GM12878 (cell line): Measurements from ENCODE around the gene GPHB5. TPM values are rescaled to one million over a fixed set of nuclear protein-coding genes. Genes with fewer than 3 reads are reported as not detected.

ENCODE experiments used
- ATAC-seq: fragments of 200-7000 bp; cut with Tn5 transposase; 3 replicates; pipeline ENCODE4 v1.9.1; 2020; ENCODE audit warnings: mild to moderate bottlenecking, moderate library complexity
- BruUV-seq: library from RNA; stranded (reverse); fragments of 400-500 nt; replicated peaks from 2 replicates; lab custom pipeline; 2021; lab: Mats Ljungman, UMichigan
- CTCF ChIA-PET: fragments of 300-600 bp; sonication (Branson Sonifier 250); formaldehyde crosslinking; extraction: SDS; loops from one replicate; lab custom pipeline; 2021; ENCODE audit warnings: inconsistent platforms; lab: Yijun Ruan, JAX
- POLR2A ChIA-PET: fragments of 350-600 bp; formaldehyde crosslinking; extraction: SDS; loops from one replicate; lab custom pipeline; 2021; ENCODE audit warnings: inconsistent platforms; lab: Charles Lee
- RAD21 ChIA-PET: fragments of 300-600 bp; sonication (Branson Sonifier 250); formaldehyde crosslinking; loops from one replicate; lab custom pipeline; 2023; ENCODE audit warnings: antibody characterized with exemption; ENCODE audit not compliant: unreplicated experiment; lab: Charles Lee
- SMC1A ChIA-PET: fragments of 300-600 bp; sonication (Branson Sonifier 250); formaldehyde crosslinking; loops from one replicate; lab custom pipeline; 2023; ENCODE audit not compliant: unreplicated experiment, uncharacterized antibody; lab: Charles Lee
- DNase-seq: peaks from one replicate; pipeline ENCODE4 v3.0.0-alpha.2; 2011; ENCODE audit warnings: low read depth, low spot score
- FAIRE-seq: peaks from 3 replicates; lab custom pipeline; 2011; peaks lifted over from hg19 to GRCh38; lab: Jason Lieb, UNC
- H2AFZ ChIP-seq: 2 replicates; pipeline ENCODE4 v1.6.0; 2011; ENCODE audit warnings: low read depth, low read length, control low read depth; ENCODE audit not compliant: control insufficient read depth
- H3K27ac ChIP-seq: 2 replicates; pipeline ENCODE4 v1.5.1; 2011; ENCODE audit warnings: control low read depth; ENCODE audit not compliant: control insufficient read depth, insufficient read depth
- H3K27me3 ChIP-seq, 2 experiments: replicated peaks in 1 of 2; 2 replicates each; pipeline versions ENCODE4 v1.6.0 to v1.6.1; 2011; ENCODE audit warnings: low read length in 1 of 2; ENCODE audit not compliant: control insufficient read depth in 2 of 2, insufficient read depth in 2 of 2
- H3K36me3 ChIP-seq, 2 experiments: 2 replicates each; pipeline ENCODE4 v1.5.1; 2011; ENCODE audit warnings: low read length in 1 of 2; ENCODE audit not compliant: control insufficient read depth in 2 of 2, insufficient read depth in 2 of 2
- H3K4me1 ChIP-seq: 2 replicates; pipeline ENCODE4 v1.6.1; 2011; ENCODE audit warnings: mild to moderate bottlenecking, low read length, moderate library complexity, mixed read lengths; ENCODE audit not compliant: control insufficient read depth, insufficient read depth
- H3K4me2 ChIP-seq: 2 replicates; pipeline ENCODE4 v1.6.0; 2011; ENCODE audit warnings: control low read depth; ENCODE audit not compliant: control insufficient read depth, insufficient read depth
- H3K4me3 ChIP-seq: fragments of 200-600 bp; sonication (generic); 2 replicates; pipeline ENCODE4 v1.5.1; 2016
- H3K79me2 ChIP-seq: 2 replicates; pipeline ENCODE4 v1.6.0; 2011; ENCODE audit warnings: low read length; ENCODE audit not compliant: control insufficient read depth, insufficient read depth
- H3K9ac ChIP-seq: 2 replicates; pipeline ENCODE4 v1.8.0; 2011; ENCODE audit warnings: low read length, control low read depth, mixed read lengths; ENCODE audit not compliant: control insufficient read depth, insufficient read depth
- H3K9me3 ChIP-seq: replicated peaks from 3 replicates; pipeline ENCODE4 v1.5.1; 2011; ENCODE audit warnings: mild to moderate bottlenecking, low read length; ENCODE audit not compliant: control insufficient read depth, insufficient read depth
- H4K20me1 ChIP-seq: 2 replicates; pipeline ENCODE4 v1.6.0; 2011; ENCODE audit not compliant: control insufficient read depth, insufficient read depth
- BRCA1 ChIP-seq: IDR thresholded peaks from 2 replicates; pipeline ENCODE4 v1.6.1; 2011; ENCODE audit warnings: low read depth, low read length, improper control_type of control experiment
- IKZF1 ChIP-seq: fragments of 450-650 bp; conservative IDR thresholded peaks from 2 replicates; pipeline ENCODE4 v1.6.1; 2017; ENCODE audit warnings: antibody characterized with exemption, mild to moderate bottlenecking
- IKZF2 ChIP-seq, 2 experiments: fragments of 450-650 bp; IDR thresholded peaks; 2 replicates each; pipeline ENCODE4 v1.6.1; 2017; ENCODE audit warnings: mild to moderate bottlenecking in 2 of 2, moderate library complexity in 2 of 2
- NFIC ChIP-seq: IDR thresholded peaks from 2 replicates; pipeline ENCODE4 v1.6.1; 2012; ENCODE audit warnings: low read depth, mild to moderate bottlenecking, inconsistent platforms, low read length, moderate library complexity
- NR2C2 ChIP-seq: IDR thresholded peaks from 2 replicates; pipeline ENCODE4 v1.6.1; 2011; ENCODE audit warnings: borderline replicate concordance, low read depth; ENCODE audit not compliant: control insufficient read depth, insufficient read length
- RB1 ChIP-seq: fragments of 450-650 bp; formaldehyde crosslinking; IDR thresholded peaks from 2 replicates; pipeline ENCODE4 v1.6.1; 2017; ENCODE audit warnings: mild to moderate bottlenecking, borderline replicate concordance
- RUNX3 ChIP-seq: IDR thresholded peaks from 2 replicates; pipeline ENCODE4 v1.6.1; 2012; ENCODE audit warnings: low read length, inconsistent platforms
- SMC3 ChIP-seq: IDR thresholded peaks from 2 replicates; pipeline ENCODE4 v1.6.1; 2011; ENCODE audit warnings: low read length, improper control_type of control experiment, borderline replicate concordance
- SUZ12 ChIP-seq: fragments of 200-600 bp; sonication (generic); IDR thresholded peaks from one replicate; pipeline ENCODE4 v1.6.1; 2018; ENCODE audit warnings: antibody characterized with exemption, mild to moderate bottlenecking; ENCODE audit not compliant: unreplicated experiment
- ZNF622 ChIP-seq: fragments of 450-650 bp; IDR thresholded peaks from 2 replicates; pipeline ENCODE4 v1.6.1; 2017; ENCODE audit warnings: mild to moderate bottlenecking, inconsistent platforms
- WGBS: methylation state at CpG from one replicate; pipeline ENCODE4 v1.1.6; 2016; ENCODE audit warnings: low lambda C conversion rate; ENCODE audit not compliant: insufficient replicate concordance, insufficient coverage; ENCODE audit errors: missing lambda C conversion rate; 5-methylcytosine and 5-hydroxymethylcytosine counted together
- in situ Hi-C: fragments of 300-500 bp; cut with MboI; formaldehyde crosslinking; loops from 9 replicates; pipeline ENCODE4 v1.14.3; 2018; ENCODE audit warnings: mixed read lengths
- intact Hi-C: fragments of 100-400 bp; cut with micrococcal nuclease; formaldehyde crosslinking; loops from one replicate; pipeline ENCODE4 v1.14.2; 2022; ENCODE audit not compliant: unreplicated experiment
- polyA plus RNA-seq, 11 experiments: library from polyadenylated mRNA; depleted of rRNA in 4 of 11; unstranded in 6 of 11; stranded (reverse) in 5 of 11; fragments of >200 nt; fragmentation: Nextera tagmentation in 4 of 11; fragmentation: Illumina TruSeq in 1 of 11; extraction: Ambion mirVana in 4 of 11; extraction: Trizol in 1 of 11; gene quantifications; 1 replicate in 1 of 11; 2 replicates in 10 of 11; pipeline versions ENCODE4 v1.2.1 to v1.2.3, GENCODE V29; 2011 to 2016; ENCODE audit warnings: inconsistent platforms in 2 of 11, missing spikeins in 2 of 11, low read depth in 1 of 11
- total RNA-seq, 4 experiments: library from RNA; depleted of rRNA in 3 of 4; stranded (reverse); fragments of >200 nt in 3 of 4; fragmentation: Illumina TruSeq in 1 of 4; extraction: Trizol in 1 of 4; gene quantifications; 2 replicates each; pipeline versions ENCODE4 v1.2.1 to v1.2.3, GENCODE V29; 2013 to 2021
- TF ChIP-seq, protein P1 (sequence below): fragments of 450-650 bp; formaldehyde crosslinking; IDR thresholded peaks from 2 replicates; pipeline ENCODE4 v1.5.0; 2022; ENCODE audit warnings: mild to moderate bottlenecking, missing genetic modification characterization
- TF ChIP-seq, protein P2 (sequence below): IDR thresholded peaks from 2 replicates; pipeline ENCODE4 v1.6.1; 2011; ENCODE audit warnings: mild to moderate bottlenecking, low read depth, low read length, moderate library complexity; ENCODE audit not compliant: insufficient replicate concordance
- TF ChIP-seq, protein P3 (sequence below): fragments of 450-650 bp; IDR thresholded peaks from 2 replicates; pipeline ENCODE4 v1.6.1; 2016; ENCODE audit warnings: mild to moderate bottlenecking

GPHB5 gene
- total and polyA plus RNA-seq, 10 of the 15 experiments (the other 5 are each of a cell fraction or from before 2014, with no cell fraction given), result not detected

DNA sequence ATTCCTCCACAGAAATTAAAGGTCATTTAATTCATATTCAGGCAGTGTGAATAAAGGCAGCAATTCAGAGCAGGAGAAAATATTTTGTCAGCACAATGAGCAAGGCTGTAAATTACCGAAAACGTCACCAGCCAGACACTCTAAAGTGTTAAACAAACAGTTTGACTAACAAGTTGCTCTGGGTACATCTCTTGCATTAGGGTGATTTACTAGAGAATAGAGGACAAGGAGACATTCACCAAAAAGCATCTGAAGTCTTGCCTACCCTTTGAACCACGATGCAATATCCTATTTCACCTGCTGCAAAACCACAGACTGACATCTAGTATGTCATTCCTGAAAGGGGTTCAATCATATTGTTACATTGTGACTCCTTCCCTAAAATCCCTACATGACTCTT lies 27.1 kb upstream of the GPHB5 start (continued):
- TF ChIP-seq, protein P1, sequence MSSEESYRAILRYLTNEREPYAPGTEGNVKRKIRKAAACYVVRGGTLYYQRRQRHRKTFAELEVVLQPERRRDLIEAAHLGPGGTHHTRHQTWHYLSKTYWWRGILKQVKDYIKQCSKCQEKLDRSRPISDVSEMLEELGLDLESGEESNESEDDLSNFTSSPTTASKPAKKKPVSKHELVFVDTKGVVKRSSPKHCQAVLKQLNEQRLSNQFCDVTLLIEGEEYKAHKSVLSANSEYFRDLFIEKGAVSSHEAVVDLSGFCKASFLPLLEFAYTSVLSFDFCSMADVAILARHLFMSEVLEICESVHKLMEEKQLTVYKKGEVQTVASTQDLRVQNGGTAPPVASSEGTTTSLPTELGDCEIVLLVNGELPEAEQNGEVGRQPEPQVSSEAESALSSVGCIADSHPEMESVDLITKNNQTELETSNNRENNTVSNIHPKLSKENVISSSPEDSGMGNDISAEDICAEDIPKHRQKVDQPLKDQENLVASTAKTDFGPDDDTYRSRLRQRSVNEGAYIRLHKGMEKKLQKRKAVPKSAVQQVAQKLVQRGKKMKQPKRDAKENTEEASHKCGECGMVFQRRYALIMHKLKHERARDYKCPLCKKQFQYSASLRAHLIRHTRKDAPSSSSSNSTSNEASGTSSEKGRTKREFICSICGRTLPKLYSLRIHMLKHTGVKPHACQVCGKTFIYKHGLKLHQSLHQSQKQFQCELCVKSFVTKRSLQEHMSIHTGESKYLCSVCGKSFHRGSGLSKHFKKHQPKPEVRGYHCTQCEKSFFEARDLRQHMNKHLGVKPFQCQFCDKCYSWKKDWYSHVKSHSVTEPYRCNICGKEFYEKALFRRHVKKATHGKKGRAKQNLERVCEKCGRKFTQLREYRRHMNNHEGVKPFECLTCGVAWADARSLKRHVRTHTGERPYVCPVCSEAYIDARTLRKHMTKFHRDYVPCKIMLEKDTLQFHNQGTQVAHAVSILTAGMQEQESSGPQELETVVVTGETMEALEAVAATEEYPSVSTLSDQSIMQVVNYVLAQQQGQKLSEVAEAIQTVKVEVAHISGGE (CRISPR knock-in tag), result no peak
- no peak for TF ChIP-seq IKZF2 (IDR thresholded peaks at IDR 0.05)
- no peak for TF ChIP-seq BRCA1
- TF ChIP-seq RB1, result no peak
- TF ChIP-seq SMC3, result no peak
- no peak for TF ChIP-seq IKZF1
- TF ChIP-seq NR2C2, result no peak
- TF ChIP-seq, all 136 proteins: peak for 0

DNA sequence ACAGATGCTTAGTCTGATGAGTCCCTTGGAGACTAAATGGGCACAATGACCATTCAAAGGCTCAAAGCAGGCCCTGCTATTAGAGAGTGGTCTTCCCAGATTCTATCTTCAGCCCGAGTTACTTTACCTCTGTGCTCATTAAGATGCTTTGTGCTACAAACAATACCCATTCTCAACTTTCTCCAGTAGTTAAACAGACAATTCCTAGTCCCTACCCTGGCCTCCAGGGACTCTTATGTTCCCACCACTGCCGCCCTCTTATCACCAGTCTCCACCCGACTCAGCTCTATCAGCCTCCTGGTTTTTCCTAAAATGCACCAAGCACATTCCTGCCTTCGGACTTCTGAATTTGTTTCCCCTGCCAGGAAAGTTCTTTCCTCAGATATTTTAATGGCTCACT lies 25.6 kb upstream of the GPHB5 start:
- intact Hi-C loops (no loop called here), in situ Hi-C loops (no loop called here)
- Histone ChIP-seq H2AFZ (no peak overlapping the region), H3K79me2 (no peaks in the 10 kb centered on the region), H3K4me3 (no peak overlapping the region), H3K36me3 (no peaks in the 10 kb centered on the region), H3K4me1 (no peaks in the 10 kb centered on the region), H3K9ac (no peak overlapping the region), H3K27me3 (no peaks in the 10 kb centered on the region), H3K9me3 (no peaks in the 10 kb centered on the region), H3K4me2 (no peak overlapping the region), H4K20me1 (no peaks in the 10 kb centered on the region), H3K27ac (no peak overlapping the region)
- FAIRE-seq (no peak), DNase-seq (no peak), ATAC-seq (no peak)
- RAD21 ChIA-PET, result no interaction called here
- SMC1A ChIA-PET, result no interaction called here
- POLR2A ChIA-PET, result interaction anchor here (1.1 kb wide), 1 partner anchor 208 kb away, joined by 3 read pairs; no protein-coding TSS in a partner anchor
- CTCF ChIA-PET, result no interaction called here
- no TSS peak for BruUV-seq
- WGBS, result 60% methylated on average over 4 of the region's 4 CpGs
- TF ChIP-seq, protein P1 (CRISPR knock-in tag), result no peak
- TF ChIP-seq ZNF622, result no peak
- TF ChIP-seq, protein P2, sequence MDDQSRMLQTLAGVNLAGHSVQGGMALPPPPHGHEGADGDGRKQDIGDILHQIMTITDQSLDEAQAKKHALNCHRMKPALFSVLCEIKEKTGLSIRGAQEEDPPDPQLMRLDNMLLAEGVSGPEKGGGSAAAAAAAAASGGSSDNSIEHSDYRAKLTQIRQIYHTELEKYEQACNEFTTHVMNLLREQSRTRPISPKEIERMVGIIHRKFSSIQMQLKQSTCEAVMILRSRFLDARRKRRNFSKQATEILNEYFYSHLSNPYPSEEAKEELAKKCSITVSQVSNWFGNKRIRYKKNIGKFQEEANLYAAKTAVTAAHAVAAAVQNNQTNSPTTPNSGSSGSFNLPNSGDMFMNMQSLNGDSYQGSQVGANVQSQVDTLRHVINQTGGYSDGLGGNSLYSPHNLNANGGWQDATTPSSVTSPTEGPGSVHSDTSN, result no peak
- TF ChIP-seq SUZ12, result no peak
- no peak for TF ChIP-seq RUNX3
- TF ChIP-seq NFIC, result no peak
- TF ChIP-seq, protein P3, sequence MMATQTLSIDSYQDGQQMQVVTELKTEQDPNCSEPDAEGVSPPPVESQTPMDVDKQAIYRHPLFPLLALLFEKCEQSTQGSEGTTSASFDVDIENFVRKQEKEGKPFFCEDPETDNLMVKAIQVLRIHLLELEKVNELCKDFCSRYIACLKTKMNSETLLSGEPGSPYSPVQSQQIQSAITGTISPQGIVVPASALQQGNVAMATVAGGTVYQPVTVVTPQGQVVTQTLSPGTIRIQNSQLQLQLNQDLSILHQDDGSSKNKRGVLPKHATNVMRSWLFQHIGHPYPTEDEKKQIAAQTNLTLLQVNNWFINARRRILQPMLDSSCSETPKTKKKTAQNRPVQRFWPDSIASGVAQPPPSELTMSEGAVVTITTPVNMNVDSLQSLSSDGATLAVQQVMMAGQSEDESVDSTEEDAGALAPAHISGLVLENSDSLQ, result no peak
